K562 (cell line): ENCODE results near the gene DTX1.

Experiments used
- CEBPB ChIP-seq: fragments of 450-650 bp; IDR thresholded peaks from 2 replicates; pipeline ENCODE4 v1.6.1; 2016; ENCODE audit warnings: missing genetic modification characterization, missing compliant biosample characterization
- NR2C2 ChIP-seq, 2 experiments: fragments of 200-800 bp in 1 of 2; sonication (Bioruptor generic) in 1 of 2; sonication (generic) in 1 of 2; formaldehyde crosslinking in 1 of 2; IDR thresholded peaks; 2 replicates each; pipeline versions ENCODE4 v1.6.1 to v1.8.0; 2016 to 2022; ENCODE audit warnings: mild to moderate bottlenecking in 1 of 2, missing compliant biosample characterization in 1 of 2, missing genetic modification characterization in 1 of 2, missing genetic modification reagents in 1 of 2
- RFX1 ChIP-seq: fragments of 450-650 bp; IDR thresholded peaks from 2 replicates; pipeline ENCODE4 v1.6.1; 2016; ENCODE audit warnings: mild to moderate bottlenecking, moderate library complexity
- TBL1XR1 ChIP-seq, 2 experiments: IDR thresholded peaks; 2 replicates each; pipeline ENCODE4 v1.6.1; 2012; ENCODE audit warnings: improper control_type of control experiment in 2 of 2, low read length in 2 of 2, mild to moderate bottlenecking in 1 of 2
- ZFPM2 ChIP-seq: fragments of 250-450 bp; sonication (Bioruptor Pico); IDR thresholded peaks from 2 replicates; pipeline ENCODE4 v1.5.1; 2022; ENCODE audit warnings: mild to moderate bottlenecking

- TF ChIP-seq NR2C2 (CRISPR knock-in tag; IDR thresholded peaks at IDR 0.05) = no peak
- TF ChIP-seq NR2C2 (tag; IDR thresholded peaks at IDR 0.05) = no peak
- TF ChIP-seq TBL1XR1 (IDR thresholded peaks at IDR 0.05; ENCODE audit: low read length in 2 of 2) = no peak
- no peak for TF ChIP-seq ZFPM2 (CRISPR knock-in tag)
- no peak for TF ChIP-seq CEBPB (tag)
- TF ChIP-seq RFX1 = no peak
Measured at GRCh38 chr12:113041560-113041959, 15.0 kb upstream of the DTX1 start.
